ENCODE measurements around the gene PCDHGA6.

The PCDHGA6 gene

DNA sequence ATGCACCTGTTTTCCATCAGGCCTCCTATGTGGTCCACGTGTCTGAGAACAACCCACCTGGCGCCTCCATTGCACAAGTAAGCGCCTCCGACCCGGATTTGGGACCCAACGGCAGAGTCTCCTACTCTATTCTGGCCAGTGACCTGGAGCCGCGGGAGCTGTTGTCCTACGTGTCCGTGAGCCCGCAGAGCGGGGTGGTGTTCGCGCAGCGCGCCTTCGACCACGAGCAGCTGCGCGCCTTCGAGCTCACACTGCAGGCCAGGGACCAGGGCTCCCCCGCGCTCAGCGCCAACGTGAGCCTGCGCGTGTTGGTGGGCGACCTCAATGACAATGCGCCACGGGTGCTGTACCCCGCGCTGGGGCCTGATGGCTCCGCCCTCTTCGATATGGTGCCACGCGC lies 22.1 kb upstream of the PCDHGA6 start:
- no peak overlapping the region for H3K27ac Mint-ChIP-seq
- peaks cover 5% of the 10 kb centered on the region for H3K9me3 Mint-ChIP-seq (ENCODE audit: low read depth)
- peaks cover 10% of the 10 kb centered on the region for H3K36me3 Mint-ChIP-seq

GRCh38 chr5:141354900-141355469 lies 18.7 kb upstream of the PCDHGA6 start, which contains the start of gene PCDHGA4:
Gene PCDHGA4, plus strand, starts transcription at chr5:141355021. Its CDS starts 87 bp downstream, at chr5:141355108.
- Mint-ChIP-seq H3K36me3 (peaks cover 15% of the 10 kb centered on the region), H3K4me3 (peak within 1 kb of the TSS; percentile 9), H3K4me1 (ENCODE audit: low read depth) (peaks cover 1% of the 10 kb centered on the region), H3K27ac (no peak within 1 kb of the TSS), H3K9me3 (ENCODE audit: low read depth) (peaks cover 9% of the 10 kb centered on the region), H3K27me3 (peaks cover 53% of the 10 kb centered on the region)

More for the DNA sequence above, 22.1 kb upstream of the PCDHGA6 start:
- Mint-ChIP-seq H3K4me3 (no peak overlapping the region), H3K27me3 (peaks cover 57% of the 10 kb centered on the region), H3K4me1 (ENCODE audit: low read depth) (no peaks in the 10 kb centered on the region)

GRCh38 chr5:141355641-141356040 lies 18.1 kb upstream of the PCDHGA6 start:
- H3K36me3 Mint-ChIP-seq: peaks cover 13% of the 10 kb centered on the region
- H3K27ac Mint-ChIP-seq: no peak overlapping the region
- peaks cover 9% of the 10 kb centered on the region for H3K9me3 Mint-ChIP-seq (ENCODE audit: low read depth)
- peaks cover 1% of the 10 kb centered on the region for H3K4me1 Mint-ChIP-seq (ENCODE audit: low read depth)
- H3K4me3 Mint-ChIP-seq: peak overlapping the region; percentile 9
- H3K27me3 Mint-ChIP-seq: peaks cover 52% of the 10 kb centered on the region

DNA sequence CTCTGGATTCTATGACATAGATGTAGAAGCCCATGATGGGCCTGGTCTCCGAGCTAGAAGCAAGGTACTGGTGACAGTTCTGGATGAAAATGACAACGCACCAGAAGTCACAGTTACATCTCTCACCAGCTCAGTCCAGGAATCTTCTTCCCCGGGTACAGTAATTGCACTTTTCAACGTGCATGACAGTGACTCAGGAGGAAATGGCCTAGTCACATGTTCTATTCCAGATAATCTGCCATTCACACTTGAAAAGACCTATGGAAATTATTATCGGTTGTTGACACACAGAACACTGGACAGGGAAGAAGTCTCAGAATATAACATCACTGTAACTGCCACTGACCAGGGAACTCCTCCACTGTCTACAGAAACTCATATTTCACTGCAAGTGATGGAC lies 17.6 kb upstream of the PCDHGA6 start:
- peak overlapping the region; percentile 9 for H3K4me3 Mint-ChIP-seq
- no peak overlapping the region for H3K27ac Mint-ChIP-seq
- H3K9me3 Mint-ChIP-seq (ENCODE audit: low read depth): peaks cover 9% of the 10 kb centered on the region
- peaks cover 52% of the 10 kb centered on the region for H3K27me3 Mint-ChIP-seq
- H3K36me3 Mint-ChIP-seq: peaks cover 16% of the 10 kb centered on the region
- peaks cover 1% of the 10 kb centered on the region for H3K4me1 Mint-ChIP-seq (ENCODE audit: low read depth)

GRCh38 chr5:141356950-141357349 lies 16.7 kb upstream of the PCDHGA6 start:
- Mint-ChIP-seq H3K4me1 (ENCODE audit: low read depth) (peaks cover 1% of the 10 kb centered on the region), H3K27me3 (peaks cover 54% of the 10 kb centered on the region), H3K27ac (no peak overlapping the region), H3K9me3 (ENCODE audit: low read depth) (peaks cover 9% of the 10 kb centered on the region), H3K4me3 (no peak overlapping the region), H3K36me3 (peaks cover 16% of the 10 kb centered on the region)

DNA sequence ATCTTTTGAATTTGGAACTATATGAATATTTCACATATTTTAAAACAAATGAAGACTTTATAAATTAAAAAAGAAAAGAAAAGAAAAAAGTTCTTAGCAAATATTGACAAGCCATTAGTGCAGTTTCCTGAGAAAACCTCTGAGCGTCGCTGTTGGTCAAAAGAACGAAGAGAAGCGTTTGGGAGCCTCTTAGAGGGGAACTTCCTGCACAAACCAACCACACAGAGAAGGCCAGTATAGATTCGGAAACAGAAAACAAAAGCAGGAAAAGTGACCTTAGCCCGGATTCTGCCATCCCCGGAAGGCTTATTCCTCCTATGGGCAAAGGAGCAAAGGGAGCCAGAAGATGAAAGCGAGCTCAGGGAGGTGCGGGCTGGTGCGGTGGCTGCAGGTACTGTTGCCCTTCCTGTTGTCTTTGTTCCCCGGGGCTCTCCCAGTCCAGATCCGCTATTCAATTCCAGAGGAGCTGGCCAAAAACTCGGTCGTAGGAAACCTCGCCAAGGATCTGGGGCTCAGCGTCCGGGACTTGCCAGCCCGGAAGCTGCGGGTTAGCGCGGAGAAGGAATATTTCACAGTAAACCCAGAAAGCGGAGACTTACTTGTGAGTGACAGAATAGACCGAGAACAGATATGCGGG lies 13.8 kb upstream of the PCDHGA6 start, which contains the start of gene PCDHGB2:
Gene PCDHGB2 (plus strand): TSS at position 205 of the 637 bp plus-strand sequence. CDS start 142 bp downstream, at position 347.
- peaks cover 27% of the 10 kb centered on the region for H3K36me3 Mint-ChIP-seq
- peak within 1 kb of the TSS; percentile 91 for H3K4me3 Mint-ChIP-seq
- H3K9me3 Mint-ChIP-seq (ENCODE audit: low read depth): peaks cover 14% of the 10 kb centered on the region
- H3K27ac Mint-ChIP-seq: no peak within 1 kb of the TSS
- H3K27me3 Mint-ChIP-seq: peaks cover 61% of the 10 kb centered on the region
- peaks cover 3% of the 10 kb centered on the region for H3K4me1 Mint-ChIP-seq (ENCODE audit: low read depth)

DNA sequence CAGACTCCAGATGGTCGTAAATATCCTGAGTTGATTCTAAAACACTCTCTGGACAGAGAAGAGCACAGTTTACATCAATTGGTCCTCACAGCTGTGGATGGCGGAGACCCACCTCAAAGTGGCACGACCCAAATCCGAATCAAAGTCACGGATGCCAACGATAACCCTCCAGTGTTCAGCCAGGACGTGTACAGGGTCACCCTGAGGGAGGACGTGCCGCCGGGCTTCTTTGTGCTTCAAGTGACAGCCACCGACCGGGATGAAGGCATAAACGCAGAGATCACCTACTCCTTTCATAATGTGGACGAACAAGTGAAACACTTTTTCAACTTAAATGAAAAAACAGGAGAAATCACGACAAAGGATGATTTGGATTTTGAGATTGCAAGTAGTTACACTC lies 13.0 kb upstream of the PCDHGA6 start:
- H3K9me3 Mint-ChIP-seq (ENCODE audit: low read depth): peaks cover 19% of the 10 kb centered on the region

DNA sequence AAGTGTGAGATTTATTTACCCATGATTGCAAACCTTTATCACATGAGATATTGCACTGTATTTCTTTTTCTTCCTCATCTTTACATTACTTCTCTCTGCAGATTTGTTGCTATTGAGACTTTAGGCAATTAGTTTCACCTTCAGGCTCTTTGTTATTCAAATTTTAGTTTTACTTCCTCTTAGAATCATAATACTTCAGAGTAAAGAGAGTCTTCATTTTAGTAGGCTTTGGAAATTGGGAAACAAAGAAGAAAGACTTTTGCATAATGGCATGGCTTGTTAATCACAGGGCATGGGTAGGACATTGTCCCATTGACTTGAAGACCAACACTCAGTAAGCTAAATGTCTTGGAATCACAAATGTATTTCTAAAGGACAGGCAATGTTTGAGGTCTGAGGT lies 11.0 kb upstream of the PCDHGA6 start:
- Mint-ChIP-seq H3K27me3 (peaks cover 67% of the 10 kb centered on the region), H3K4me1 (ENCODE audit: low read depth) (peaks cover 3% of the 10 kb centered on the region), H3K27ac (no peak overlapping the region), H3K9me3 (ENCODE audit: low read depth) (peaks cover 14% of the 10 kb centered on the region), H3K36me3 (peaks cover 34% of the 10 kb centered on the region), H3K4me3 (no peak overlapping the region)

More for the DNA sequence above, 13.0 kb upstream of the PCDHGA6 start:
- Mint-ChIP-seq H3K27ac (no peak overlapping the region), H3K27me3 (peaks cover 69% of the 10 kb centered on the region), H3K4me1 (ENCODE audit: low read depth) (peaks cover 3% of the 10 kb centered on the region), H3K36me3 (peaks cover 31% of the 10 kb centered on the region), H3K4me3 (peak overlapping the region; percentile 4)

GRCh38 chr5:141363952-141364660 lies 9.6 kb upstream of the PCDHGA6 start, which contains the start of gene PCDHGA5:
Gene PCDHGA5, plus strand, starts transcription at chr5:141364162. Its CDS starts 169 bp downstream, at chr5:141364331.
- peak within 1 kb of the TSS; percentile 22 for H3K27ac Mint-ChIP-seq
- peaks cover 68% of the 10 kb centered on the region for H3K27me3 Mint-ChIP-seq
- no peak within 1 kb of the TSS for H3K4me3 Mint-ChIP-seq
- peaks cover 10% of the 10 kb centered on the region for H3K9me3 Mint-ChIP-seq (ENCODE audit: low read depth)
- peaks cover 29% of the 10 kb centered on the region for H3K36me3 Mint-ChIP-seq
- peaks cover 3% of the 10 kb centered on the region for H3K4me1 Mint-ChIP-seq (ENCODE audit: low read depth)

GRCh38 chr5:141366016-141366896 lies 7.4 kb upstream of the PCDHGA6 start:
- Mint-ChIP-seq H3K4me3 (no peak overlapping the region), H3K9me3 (ENCODE audit: low read depth) (peaks cover 10% of the 10 kb centered on the region), H3K27me3 (peaks cover 67% of the 10 kb centered on the region), H3K27ac (no peak overlapping the region), H3K36me3 (peaks cover 23% of the 10 kb centered on the region), H3K4me1 (ENCODE audit: low read depth) (peaks cover 8% of the 10 kb centered on the region)

DNA sequence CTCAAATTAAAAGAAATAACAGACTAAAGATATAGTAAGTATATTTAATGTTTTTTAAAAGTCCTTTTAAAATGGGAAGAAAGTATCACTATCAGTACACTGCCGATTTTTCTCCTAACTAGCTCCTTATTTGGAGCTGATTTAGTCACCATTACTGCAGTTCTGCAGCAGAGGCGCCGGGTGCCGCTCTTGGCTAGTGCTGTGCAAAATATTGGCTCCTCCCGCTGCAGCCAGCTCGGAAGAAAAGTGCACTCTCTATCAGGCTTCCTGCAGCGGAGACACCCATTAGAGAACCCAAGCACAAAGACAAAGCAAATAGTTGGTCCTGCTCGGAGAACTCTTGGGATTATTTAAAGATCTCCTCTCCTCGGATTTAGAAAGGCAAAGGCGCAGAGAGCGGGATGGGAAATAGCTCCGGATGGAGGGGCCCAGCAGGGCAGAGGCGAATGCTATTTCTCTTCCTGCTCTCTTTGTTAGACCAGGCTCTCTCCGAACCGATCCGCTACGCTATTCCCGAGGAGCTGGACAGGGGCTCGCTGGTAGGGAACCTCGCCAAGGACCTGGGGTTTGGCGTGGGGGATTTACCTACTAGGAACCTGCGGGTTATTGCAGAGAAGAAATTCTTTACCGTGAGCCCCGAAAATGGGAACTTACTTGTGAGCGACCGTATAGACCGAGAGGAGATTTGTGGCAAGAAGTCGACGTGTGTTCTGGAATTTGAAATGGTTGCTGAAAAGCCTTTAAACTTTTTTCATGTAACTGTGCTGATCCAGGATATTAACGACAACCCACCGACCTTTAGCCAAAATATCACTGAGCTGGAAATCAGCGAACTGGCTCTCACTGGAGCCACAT lies 3.5 kb upstream of the PCDHGA6 start, which contains the start of gene PCDHGB3:
Gene PCDHGB3 (plus strand): TSS at position 249 of the 855 bp plus-strand sequence. CDS start 153 bp downstream, at position 402.
- peaks cover 62% of the 10 kb centered on the region for H3K27me3 Mint-ChIP-seq

DNA sequence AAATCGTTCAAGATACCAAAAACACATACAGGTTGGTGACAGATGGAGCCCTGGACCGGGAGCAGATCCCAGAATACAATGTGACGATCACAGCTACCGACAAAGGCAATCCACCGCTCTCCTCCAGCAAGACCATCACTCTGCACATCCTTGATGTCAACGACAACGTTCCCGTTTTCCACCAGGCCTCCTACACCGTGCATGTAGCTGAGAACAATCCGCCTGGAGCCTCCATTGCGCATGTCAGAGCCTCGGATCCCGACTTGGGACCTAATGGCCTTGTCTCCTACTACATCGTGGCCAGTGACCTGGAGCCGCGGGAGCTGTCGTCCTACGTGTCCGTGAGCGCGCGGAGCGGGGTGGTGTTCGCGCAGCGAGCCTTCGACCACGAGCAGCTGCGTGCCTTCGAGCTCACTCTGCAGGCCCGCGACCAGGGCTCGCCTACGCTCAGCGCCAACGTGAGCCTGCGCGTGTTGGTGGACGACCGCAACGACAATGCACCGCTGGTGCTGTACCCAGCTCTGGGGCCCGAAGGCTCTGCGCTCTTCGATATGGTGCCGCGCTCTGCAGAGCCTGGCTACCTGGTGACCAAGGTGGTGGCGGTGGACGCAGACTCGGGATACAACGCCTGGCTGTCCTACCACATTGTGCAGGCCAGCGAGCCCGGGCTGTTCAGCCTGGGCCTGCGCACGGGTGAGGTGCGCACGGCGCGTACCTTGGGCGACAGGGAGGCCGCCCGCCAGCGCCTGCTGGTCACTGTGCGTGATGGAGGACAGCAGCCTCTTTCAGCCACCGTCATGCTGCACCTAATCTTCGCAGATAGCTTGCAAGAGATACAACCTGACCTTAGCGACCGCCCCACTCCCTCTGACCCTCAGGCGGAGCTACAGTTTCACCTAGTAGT lies 1.9 kb upstream of the PCDHGA6 start:
- peaks cover 3% of the 10 kb centered on the region for H3K9me3 Mint-ChIP-seq (ENCODE audit: low read depth)
- no peak overlapping the region for H3K4me3 Mint-ChIP-seq
- peaks cover 9% of the 10 kb centered on the region for H3K4me1 Mint-ChIP-seq (ENCODE audit: low read depth)
- peaks cover 55% of the 10 kb centered on the region for H3K27me3 Mint-ChIP-seq
- H3K27ac Mint-ChIP-seq: no peak overlapping the region
- peaks cover 11% of the 10 kb centered on the region for H3K36me3 Mint-ChIP-seq

More for the DNA sequence above, 3.5 kb upstream of the PCDHGA6 start, which contains the start of gene PCDHGB3:
- Mint-ChIP-seq H3K36me3 (peaks cover 18% of the 10 kb centered on the region), H3K27ac (no peak within 1 kb of the TSS), H3K4me3 (peak within 1 kb of the TSS; percentile 82), H3K4me1 (ENCODE audit: low read depth) (peaks cover 9% of the 10 kb centered on the region), H3K9me3 (ENCODE audit: low read depth) (peaks cover 6% of the 10 kb centered on the region)

DNA sequence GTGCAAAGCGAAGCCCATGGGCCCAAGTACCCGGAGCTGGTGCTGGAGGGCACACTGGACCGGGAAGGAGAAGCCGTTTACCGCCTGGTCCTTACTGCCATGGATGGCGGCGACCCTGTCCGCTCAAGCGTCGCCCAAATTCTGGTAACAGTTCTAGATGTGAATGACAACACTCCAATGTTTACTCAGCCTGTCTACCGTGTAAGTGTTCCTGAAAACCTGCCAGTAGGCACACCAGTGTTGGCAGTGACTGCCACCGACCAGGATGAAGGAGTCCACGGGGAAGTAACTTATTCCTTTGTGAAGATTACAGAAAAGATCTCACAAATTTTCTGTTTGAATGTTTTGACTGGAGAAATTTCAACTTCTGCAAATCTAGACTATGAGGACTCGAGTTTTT lies 936 bp downstream of the PCDHGA6 start:
- Mint-ChIP-seq H3K27ac (no peak overlapping the region), H3K4me3 (no peak overlapping the region), H3K4me1 (ENCODE audit: low read depth) (peaks cover 8% of the 10 kb centered on the region), H3K36me3 (peaks cover 13% of the 10 kb centered on the region), H3K9me3 (ENCODE audit: low read depth) (peaks cover 3% of the 10 kb centered on the region), H3K27me3 (peaks cover 57% of the 10 kb centered on the region)
